Right lung (tissue), 5 donors: ENCODE data around the gene MFAP4. TPM values are rescaled to one million over a fixed set of nuclear protein-coding genes. Genes with fewer than 3 reads are reported as not detected.

ENCODE experiments used
- DNase-seq, 2 donors: peaks; one replicate each; pipeline ENCODE4 v3.0.0-alpha.2; 2013
- polyA plus RNA-seq, 5 donors: library from polyadenylated mRNA; unstranded; fragments of 120-200 nt; gene quantifications; one replicate each; pipeline versions ENCODE4 v1.2.1 to v1.2.3, GENCODE V29; 2013; ENCODE audit warnings: inconsistent platforms in 1 of 5, low replicate concordance in 1 of 5; ENCODE audit not compliant: insufficient read length in 5 of 5, insufficient read depth in 1 of 5

MFAP4 gene
- polyA plus RNA-seq, 5 donors, result 445 to 675 (median 514) TPM

- no peak for DNase-seq
Observed at GRCh38 chr17:19412984-19413383, 26.0 kb upstream of the MFAP4 start.

GRCh38 chr17:19412510-19412909 lies 25.5 kb upstream of the MFAP4 start:
- no peak for DNase-seq

GRCh38 chr17:19411631-19412030 lies 24.6 kb upstream of the MFAP4 start:
- no peak for DNase-seq

GRCh38 chr17:19410875-19411620 lies 24.1 kb upstream of the MFAP4 start, which contains the start of gene RNF112:
Gene RNF112 (plus strand): TSS chr17:19411232. CDS start chr17:19411409, 177 bp downstream.
- peak in 1 of 2 donors; percentile 19 for DNase-seq

- no peak for DNase-seq
Observed at GRCh38 chr17:19410091-19410490, 23.1 kb upstream of the MFAP4 start.

GRCh38 chr17:19409509-19409908 lies 22.5 kb upstream of the MFAP4 start:
- DNase-seq, result no peak

GRCh38 chr17:19409066-19409465 lies 22.1 kb upstream of the MFAP4 start:
- no peak for DNase-seq

- no peak for DNase-seq
Observed at GRCh38 chr17:19408346-19408710, 21.3 kb upstream of the MFAP4 start.

GRCh38 chr17:19407601-19408345 lies 20.8 kb upstream of the MFAP4 start:
- no peak for DNase-seq

GRCh38 chr17:19405114-19405513 lies 18.1 kb upstream of the MFAP4 start:
- no peak for DNase-seq

GRCh38 chr17:19404264-19404663 lies 17.3 kb upstream of the MFAP4 start:
- DNase-seq, result no peak

- DNase-seq, result no peak
Observed at GRCh38 chr17:19403021-19403420, 16.0 kb upstream of the MFAP4 start.

- no peak for DNase-seq
Observed at GRCh38 chr17:19402171-19402570, 15.2 kb upstream of the MFAP4 start.

- no peak for DNase-seq
Observed at GRCh38 chr17:19401321-19402010, 14.5 kb upstream of the MFAP4 start.

- peak in 1 of 2 donors; percentile 74 for DNase-seq
Observed at GRCh38 chr17:19399750-19400450, 12.9 kb upstream of the MFAP4 start.

- peak; percentile 70 to 75 for DNase-seq
Observed at GRCh38 chr17:19398301-19399181, 11.6 kb upstream of the MFAP4 start.

- DNase-seq, result no peak
Observed at GRCh38 chr17:19397556-19398041, 10.6 kb upstream of the MFAP4 start.

GRCh38 chr17:19392303-19392702 lies 5.3 kb upstream of the MFAP4 start:
- DNase-seq, result no peak

- DNase-seq, result no peak
Observed at GRCh38 chr17:19391432-19391831, 4.4 kb upstream of the MFAP4 start.

GRCh38 chr17:19390951-19391350 lies 4.0 kb upstream of the MFAP4 start:
- no peak for DNase-seq
